ENCODE measurements around the gene AQP1. TPM values are rescaled to one million over a fixed set of nuclear protein-coding genes. Genes with fewer than 3 reads are reported as not detected.

Gene AQP1
- total RNA-seq, 2 experiments from 2014 or later: not detected

DNA sequence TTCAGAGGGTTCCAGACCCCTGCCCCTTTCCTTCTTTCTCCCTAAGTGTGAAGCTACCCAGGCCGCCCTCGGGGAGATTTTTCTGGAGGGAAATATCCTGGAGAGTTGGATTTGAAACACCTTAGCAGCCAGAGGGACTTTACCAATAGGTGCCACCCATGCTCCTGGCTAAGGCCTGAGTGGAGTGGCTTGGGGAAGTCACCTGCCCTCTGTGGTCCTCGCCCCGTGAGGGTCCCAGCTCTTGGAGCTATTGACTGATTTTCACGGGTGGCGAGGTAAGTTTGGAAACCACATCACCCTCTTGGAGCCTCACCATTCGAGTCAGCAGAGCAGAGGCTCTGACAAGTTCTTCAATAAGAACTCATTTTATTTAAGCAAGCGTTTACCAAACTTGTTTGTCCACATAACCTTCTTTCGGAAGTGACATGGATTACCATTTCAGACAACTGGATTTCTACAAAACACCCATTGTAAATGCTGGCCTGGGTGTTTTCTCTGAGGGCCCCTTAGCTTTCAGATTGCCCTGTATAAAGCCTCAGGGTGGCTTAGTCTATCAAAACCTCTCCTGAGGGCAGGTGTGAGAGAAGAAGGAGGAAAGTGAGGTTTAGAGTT, 20.4 kb downstream of the AQP1 start:
- CTCF ChIA-PET (ENCODE audit: unreplicated experiment): interaction anchor here (0.8 kb wide), 1 partner anchor 15 kb away, joined by 3 read pairs; no protein-coding TSS in a partner anchor
- TF ChIP-seq CTCF (conservative IDR thresholded peaks at IDR 0.05; ENCODE audit: low read length): no peak
- no peak for TF ChIP-seq EZH2phosphoT487 (IDR thresholded peaks at IDR 0.05; ENCODE audit: borderline replicate concordance, low read depth, low read length)

GRCh38 chr7:30932562-30932961, 20.9 kb downstream of the AQP1 start:
- no TSS peak for BruUV-seq (replicated peaks)
- no peak for DNase-seq (ENCODE audit: low spot score)
- no peak overlapping the region for H2AFZ ChIP-seq (ENCODE audit: low read length)
- ChIA-PET POLR2A (interaction anchor here (0.5 to 0.7 kb wide), 2 partner anchors 118 to 834 kb away, joined by 3 read pairs; no protein-coding TSS in a partner anchor), CTCF (ENCODE audit: unreplicated experiment) (interaction anchor here (0.8 kb wide), 1 partner anchor 16 kb away, joined by 3 read pairs; no protein-coding TSS in a partner anchor)
- no peak overlapping the region for H3K27ac ChIP-seq (ENCODE audit: low read depth, low read length, poor library complexity, severe bottlenecking)
- no peak overlapping the region for H3K4me2 ChIP-seq (ENCODE audit: low read length)
- H3K9me3 ChIP-seq (ENCODE audit: low read length): no peaks in the 10 kb centered on the region
- intact Hi-C loops (cut with micrococcal nuclease; ENCODE audit: unreplicated experiment): no loop called here
- TF ChIP-seq CTCF (conservative IDR thresholded peaks at IDR 0.05; ENCODE audit: low read length): no peak
- no peak for TF ChIP-seq EZH2phosphoT487 (IDR thresholded peaks at IDR 0.05; ENCODE audit: borderline replicate concordance, low read depth, low read length)
- H4K20me1 ChIP-seq (ENCODE audit: insufficient read depth, low read length): no peaks in the 10 kb centered on the region
- H3K4me3 ChIP-seq (ENCODE audit: low read depth, low read length, poor library complexity, severe bottlenecking): no peak overlapping the region
- H3K79me2 ChIP-seq (ENCODE audit: insufficient read depth, low read depth, low read length): no peaks in the 10 kb centered on the region
- H3K36me3 ChIP-seq (ENCODE audit: insufficient read depth, low read length): no peaks in the 10 kb centered on the region
- no peaks in the 10 kb centered on the region for H3K9me2 ChIP-seq (ENCODE audit: insufficient read depth, low read length)
- no peaks in the 10 kb centered on the region for H3K4me1 ChIP-seq (ENCODE audit: insufficient read depth, low read length, poor library complexity, severe bottlenecking)

More for the DNA sequence above, 20.4 kb downstream of the AQP1 start:
- Histone ChIP-seq H4K20me1 (ENCODE audit: insufficient read depth, low read length) (no peaks in the 10 kb centered on the region), H3K27ac (ENCODE audit: low read depth, low read length, poor library complexity, severe bottlenecking) (no peak overlapping the region), H3K4me2 (ENCODE audit: low read length) (no peak overlapping the region), H2AFZ (ENCODE audit: low read length) (no peak overlapping the region), H3K79me2 (ENCODE audit: insufficient read depth, low read depth, low read length) (no peaks in the 10 kb centered on the region), H3K9me2 (ENCODE audit: insufficient read depth, low read length) (no peaks in the 10 kb centered on the region), H3K4me1 (ENCODE audit: insufficient read depth, low read length, poor library complexity, severe bottlenecking) (no peaks in the 10 kb centered on the region), H3K9me3 (ENCODE audit: low read length) (no peaks in the 10 kb centered on the region), H3K36me3 (ENCODE audit: insufficient read depth, low read length) (no peaks in the 10 kb centered on the region), H3K4me3 (ENCODE audit: low read depth, low read length, poor library complexity, severe bottlenecking) (no peak overlapping the region)
- no TSS peak for BruUV-seq (replicated peaks)
- DNase-seq (ENCODE audit: low spot score): no peak
- intact Hi-C loops (cut with micrococcal nuclease; ENCODE audit: unreplicated experiment): no loop called here
- POLR2A ChIA-PET: interaction anchor here (0.5 to 0.7 kb wide), 2 partner anchors 118 to 835 kb away, joined by 3 read pairs; no protein-coding TSS in a partner anchor

Measured in OCI-LY7 (cell line).